Esophagus muscularis mucosa (tissue), 4 donors: ENCODE results near the gene TRIM54. TPM values are rescaled to one million over a fixed set of nuclear protein-coding genes. Genes with fewer than 3 reads are reported as not detected.

Source experiments
- DNase-seq: peaks from one replicate; pipeline ENCODE4 v3.0.0-alpha.2; 2017; ENCODE audit errors: extremely low spot score
- H3K27ac ChIP-seq, 4 donors: fragments of 200-600 bp; sonication (generic); replicated peaks in 1 of 4; 1 replicate in 3 of 4; 2 replicates in 1 of 4; pipeline ENCODE4 v1.5.1; 2016 to 2019; ENCODE audit warnings: mild to moderate bottlenecking in 1 of 4
- H3K27me3 ChIP-seq, 4 donors: fragments of 200-600 bp; sonication (generic); one replicate each; pipeline versions ENCODE4 v1.5.1 to v1.6.0; 2016 to 2019
- H3K36me3 ChIP-seq, 4 donors: fragments of 200-600 bp; sonication (generic); one replicate each; pipeline ENCODE4 v1.5.1; 2016 to 2019
- H3K4me1 ChIP-seq, 4 donors: fragments of 200-600 bp; sonication (generic); one replicate each; pipeline ENCODE4 v1.5.1; 2016 to 2019
- H3K4me3 ChIP-seq, 4 donors: fragments of 200-600 bp; sonication (generic); 1 replicate in 2 of 4; 2 replicates in 2 of 4; pipeline ENCODE4 v1.5.1; 2016 to 2019; ENCODE audit warnings: mild to moderate bottlenecking in 4 of 4, moderate library complexity in 1 of 4
- H3K9me3 ChIP-seq, 4 donors: fragments of 200-600 bp; sonication (generic); 1 replicate in 3 of 4; 2 replicates in 1 of 4; pipeline ENCODE4 v1.5.1; 2016 to 2019
- CTCF ChIP-seq, 3 experiments: fragments of 200-600 bp in 2 of 3; fragments of 450-650 bp in 1 of 3; sonication (generic) in 2 of 3; IDR thresholded peaks; one replicate each; pipeline ENCODE4 v1.5.1; 2017 to 2019; ENCODE audit warnings: antibody characterized with exemption in 3 of 3, mild to moderate bottlenecking in 2 of 3, moderate library complexity in 1 of 3
- EP300 ChIP-seq: sonication (generic); formaldehyde crosslinking; IDR thresholded peaks from one replicate; pipeline ENCODE4 v1.6.1; 2017; ENCODE audit warnings: antibody characterized with exemption
- POLR2A ChIP-seq: fragments of 450-650 bp; IDR thresholded peaks from one replicate; pipeline ENCODE4 v1.6.1; 2017; ENCODE audit warnings: antibody characterized with exemption, moderate library complexity, mild to moderate bottlenecking, low read depth
- POLR2AphosphoS5 ChIP-seq, 2 donors: sonication (generic); formaldehyde crosslinking; IDR thresholded peaks; one replicate each; pipeline ENCODE4 v1.6.1; 2017; ENCODE audit warnings: antibody characterized with exemption in 2 of 2
- WGBS: methylation state at CpG from one replicate; pipeline ENCODE4 v1.1.5; 2018; 5-methylcytosine and 5-hydroxymethylcytosine counted together
- intact Hi-C: fragments of 100-400 bp; cut with DNase I; formaldehyde crosslinking; loops from one replicate; pipeline ENCODE4 v1.15.1; 2023
- total RNA-seq, 4 donors: library from RNA; depleted of rRNA; stranded (reverse); fragments of >200 nt; gene quantifications; one replicate each; pipeline versions ENCODE4 v1.1.0 to v1.2.1, GENCODE V29; 2016

TRIM54 gene
- total RNA-seq, 4 donors from 2014 or later: 0.32 TPM; not detected in 3

GRCh38 chr2:27304488-27305240, 22.4 kb downstream of the TRIM54 start:
- H3K4me3 ChIP-seq: no peak overlapping the region
- peaks cover 4 to 74% (median 9%) of the 10 kb centered on the region in 4 donors for H3K36me3 ChIP-seq
- TF ChIP-seq EP300: no peak
- TF ChIP-seq CTCF (IDR thresholded peaks at IDR 0.05): no peak
- no peak for TF ChIP-seq POLR2A
- TF ChIP-seq POLR2AphosphoS5 (IDR thresholded peaks at IDR 0.05): no peak
- H3K27ac ChIP-seq: no peak overlapping the region
- WGBS: 81% methylated on average over 9 of the region's 13 CpGs
- no peak for DNase-seq
- no peaks in the 10 kb centered on the region for H3K9me3 ChIP-seq
- peaks cover 17 to 36% (median 33%) of the 10 kb centered on the region in 4 donors for H3K4me1 ChIP-seq
- intact Hi-C loops: no loop called here
- peaks cover 0 to 57% (median 31%) of the 10 kb centered on the region in 4 donors for H3K27me3 ChIP-seq

GRCh38 chr2:27305516-27305915, 23.3 kb downstream of the TRIM54 start:
- DNase-seq: no peak
- H3K36me3 ChIP-seq: peaks cover 6 to 76% (median 16%) of the 10 kb centered on the region in 4 donors
- peaks cover 17 to 36% (median 33%) of the 10 kb centered on the region in 4 donors for H3K4me1 ChIP-seq
- intact Hi-C loops: no loop called here
- H3K27me3 ChIP-seq: peaks cover 0 to 55% (median 31%) of the 10 kb centered on the region in 4 donors
- no peak overlapping the region for H3K4me3 ChIP-seq
- TF ChIP-seq CTCF (IDR thresholded peaks at IDR 0.05) (no peak), EP300 (no peak), POLR2AphosphoS5 (IDR thresholded peaks at IDR 0.05) (no peak), POLR2A (no peak)
- no peak overlapping the region for H3K27ac ChIP-seq
- H3K9me3 ChIP-seq: no peaks in the 10 kb centered on the region
- WGBS: 93% methylated on average over 11 of the region's 16 CpGs

- H3K9me3 ChIP-seq: no peaks in the 10 kb centered on the region
- H3K4me3 ChIP-seq: peak overlapping the region in 1 of 4 donors; percentile 28
- H3K27me3 ChIP-seq: peaks cover 0 to 51% (median 31%) of the 10 kb centered on the region in 4 donors
- TF ChIP-seq EP300 (no peak), CTCF (IDR thresholded peaks at IDR 0.05) (no peak), POLR2AphosphoS5 (IDR thresholded peaks at IDR 0.05) (no peak), POLR2A (no peak)
- H3K36me3 ChIP-seq: peaks cover 6 to 72% (median 20%) of the 10 kb centered on the region in 4 donors
- DNase-seq: no peak
- intact Hi-C loops: no loop called here
- 29% methylated on average over 11 of the region's 26 CpGs for WGBS
- no peak overlapping the region for H3K27ac ChIP-seq
- peaks cover 17 to 36% (median 33%) of the 10 kb centered on the region in 4 donors for H3K4me1 ChIP-seq
Observed at GRCh38 chr2:27306136-27306535, 23.9 kb downstream of the TRIM54 start.

- intact Hi-C loops: no loop called here
- Histone ChIP-seq H3K9me3 (no peaks in the 10 kb centered on the region), H3K36me3 (peaks cover 6 to 72% (median 26%) of the 10 kb centered on the region in 4 donors), H3K4me3 (peak overlapping the region in 3 of 4 donors; percentile 3 to 28 (median 17)), H3K27ac (no peak overlapping the region), H3K4me1 (peaks cover 17 to 36% (median 33%) of the 10 kb centered on the region in 4 donors), H3K27me3 (peaks cover 0 to 48% (median 31%) of the 10 kb centered on the region in 4 donors)
- WGBS: 4% methylated on average over 17 of the region's 51 CpGs
- no peak for TF ChIP-seq POLR2A
- no peak for TF ChIP-seq POLR2AphosphoS5 (IDR thresholded peaks at IDR 0.05)
- TF ChIP-seq EP300: no peak
- TF ChIP-seq CTCF (IDR thresholded peaks at IDR 0.05): no peak
- DNase-seq: no peak
Observed at GRCh38 chr2:27306573-27307286, 24.5 kb downstream of the TRIM54 start.
